Mucosa of gallbladder (tissue), 1 donor: ENCODE results near the gene NUMA1. TPM values are rescaled to one million over a fixed set of nuclear protein-coding genes. Genes with fewer than 3 reads are reported as not detected.
A peak's percentile ranks its signal among the peaks of the same experiment; 100 is the strongest.

Source experiments
- DNase-seq: peaks from one replicate; pipeline ENCODE4 v3.0.0-alpha.2; 2020; ENCODE audit warnings: low spot score
- total RNA-seq: library from RNA; stranded (reverse); gene quantifications from one replicate; pipeline ENCODE4 v1.2.1, GENCODE V29; 2021
- donor health status: DM: no; HTN: no; CAD: no.

Gene NUMA1
- total RNA-seq, 1 donor from 2014 or later, result 261 TPM

DNA sequence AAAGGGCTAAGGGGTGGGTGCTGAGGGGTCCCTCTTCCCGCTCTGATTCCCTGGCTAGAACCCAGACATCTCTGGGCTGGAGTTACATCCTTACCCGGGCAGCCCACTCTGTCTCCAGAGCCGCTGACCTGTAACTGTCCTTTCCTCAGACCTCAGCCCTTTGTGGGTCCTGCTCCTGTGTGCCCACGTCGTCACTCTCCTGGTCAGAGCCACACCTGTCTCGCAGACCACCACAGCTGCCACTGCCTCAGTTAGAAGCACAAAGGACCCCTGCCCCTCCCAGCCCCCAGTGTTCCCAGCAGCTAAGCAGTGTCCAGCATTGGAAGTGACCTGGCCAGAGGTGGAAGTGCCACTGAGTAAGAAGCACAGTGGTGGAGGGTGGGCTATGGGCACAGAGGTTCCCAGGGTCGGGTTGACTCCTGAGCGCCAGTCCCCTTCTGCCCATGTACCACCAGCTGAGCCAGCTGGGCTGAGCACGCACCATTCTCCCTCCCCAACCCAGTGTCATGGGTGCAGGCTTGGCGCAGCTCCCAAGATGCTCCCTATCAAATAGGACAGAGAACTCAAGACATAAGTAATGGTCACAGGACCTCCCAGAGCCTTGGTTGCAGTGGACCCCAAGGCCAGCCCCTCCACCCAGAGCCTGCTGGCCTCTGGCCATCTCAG is 80.0 kb downstream of the NUMA1 start:
- no peak for DNase-seq

DNA sequence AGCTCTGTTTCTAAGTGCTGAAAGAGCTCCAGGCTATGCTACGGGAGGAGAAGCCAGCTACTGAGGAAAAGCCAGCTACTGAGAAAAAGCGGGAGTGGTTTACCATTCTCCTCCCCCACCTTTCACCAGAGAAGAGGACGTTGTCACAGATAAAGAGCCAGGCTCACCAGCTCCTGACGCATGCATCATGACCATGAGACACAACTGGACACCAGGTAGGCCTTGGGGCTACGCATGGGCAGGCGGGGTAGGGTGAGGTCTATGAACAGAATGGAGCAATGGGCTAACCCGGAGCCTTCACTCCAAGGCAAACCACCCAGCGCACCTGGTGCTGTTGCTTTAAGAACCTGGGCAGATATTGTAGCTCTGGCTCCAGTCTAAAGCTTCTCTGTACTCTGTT is 80.5 kb downstream of the NUMA1 start:
- DNase-seq, result no peak

DNA sequence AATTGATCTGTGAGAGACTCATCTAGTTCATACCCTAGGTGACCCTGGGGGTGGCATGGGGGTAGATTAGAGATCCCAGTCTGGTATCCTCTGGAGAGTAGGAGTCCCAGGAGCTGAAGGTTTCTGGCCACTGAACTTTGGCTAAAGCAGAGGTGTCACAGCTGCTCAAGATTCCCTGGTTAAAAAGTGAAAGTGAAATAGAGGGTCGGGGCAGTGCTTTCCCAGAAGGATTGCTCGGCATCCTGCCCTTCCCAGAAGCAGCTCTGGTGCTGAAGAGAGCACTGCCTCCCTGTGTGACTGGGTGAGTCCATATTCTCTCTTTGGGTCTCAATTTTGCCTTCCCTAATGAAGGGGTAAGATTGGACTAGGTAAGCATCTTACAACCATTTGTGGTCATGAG is 81.0 kb downstream of the NUMA1 start:
- DNase-seq, result no peak

DNA sequence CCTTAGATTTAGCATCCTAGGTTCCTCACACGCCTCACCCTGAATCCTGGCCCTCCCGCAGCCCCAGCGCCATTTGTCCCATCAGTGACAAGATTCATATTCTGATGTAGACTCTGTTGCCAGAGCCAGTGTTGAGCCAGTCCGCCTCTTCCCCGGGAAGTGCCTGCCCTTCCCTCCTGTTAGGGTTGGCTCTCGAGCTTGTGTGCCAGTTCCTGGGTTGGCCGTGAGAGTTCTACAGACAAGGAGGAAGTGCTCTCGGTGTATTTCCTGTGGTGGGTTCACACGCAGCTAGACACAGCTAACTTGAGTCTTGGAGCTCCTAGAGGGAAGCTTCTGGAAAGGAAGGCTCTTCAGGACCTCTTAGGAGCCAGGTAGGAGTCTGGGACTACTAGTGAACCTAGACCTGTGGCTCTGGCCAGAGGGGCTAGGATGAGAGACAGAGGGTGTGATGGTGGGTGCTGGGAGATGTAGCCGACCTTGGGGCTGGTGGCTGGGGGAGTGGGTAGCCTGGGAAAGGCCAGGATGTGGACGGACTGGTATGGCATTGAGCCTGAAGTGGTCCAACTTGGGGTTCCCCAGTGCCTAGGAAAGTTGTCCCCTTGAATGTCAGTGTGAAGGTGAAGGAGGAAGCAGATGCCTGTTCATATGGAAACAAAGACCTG is 81.6 kb downstream of the NUMA1 start, which contains the start of gene IL18BP:
Gene IL18BP (plus strand): TSS at position 261 of the 662 bp plus-strand sequence. CDS start 1,076 bp downstream, outside the sequence.
- DNase-seq, result no peak

DNA sequence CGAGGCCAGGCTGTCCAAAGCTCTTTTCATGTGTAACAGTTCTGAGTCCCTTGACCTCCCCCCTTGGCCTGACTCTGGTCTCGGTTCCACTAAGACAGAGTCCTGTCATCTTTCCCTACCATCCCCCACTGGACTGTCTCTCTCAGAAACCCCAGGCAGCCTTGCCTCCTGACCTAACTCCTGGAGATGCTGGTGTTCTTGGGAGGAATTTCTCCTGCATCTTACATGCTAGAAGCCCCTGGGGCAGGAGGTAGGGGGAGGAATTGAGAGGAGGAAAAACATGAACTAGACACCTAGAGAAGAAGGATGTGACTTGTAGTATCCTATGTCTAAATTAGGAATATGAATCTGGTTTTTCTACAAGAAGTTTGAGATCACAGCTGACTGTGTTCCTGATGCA is 82.3 kb downstream of the NUMA1 start:
- DNase-seq, result no peak

DNA sequence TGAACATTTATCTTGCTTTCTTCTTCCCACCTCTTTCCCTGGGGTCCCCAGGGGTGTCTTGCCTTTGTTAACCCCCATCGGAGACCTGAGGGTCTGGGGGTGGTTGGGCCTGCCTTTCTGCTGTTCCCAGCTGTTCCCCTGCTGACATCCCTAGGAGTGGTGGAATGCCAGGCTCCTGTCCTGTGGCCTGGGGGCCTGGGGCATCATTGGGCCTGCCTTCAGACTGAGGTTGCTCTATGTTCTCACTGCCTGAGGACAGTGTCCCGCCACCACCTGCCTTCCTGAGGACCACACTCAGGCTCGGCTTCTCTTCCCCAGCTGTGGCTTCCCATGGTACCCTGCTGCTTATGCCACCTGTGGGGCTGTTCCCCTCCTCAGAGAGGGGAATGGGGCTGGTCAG is 82.7 kb downstream of the NUMA1 start:
- DNase-seq, result no peak

DNA sequence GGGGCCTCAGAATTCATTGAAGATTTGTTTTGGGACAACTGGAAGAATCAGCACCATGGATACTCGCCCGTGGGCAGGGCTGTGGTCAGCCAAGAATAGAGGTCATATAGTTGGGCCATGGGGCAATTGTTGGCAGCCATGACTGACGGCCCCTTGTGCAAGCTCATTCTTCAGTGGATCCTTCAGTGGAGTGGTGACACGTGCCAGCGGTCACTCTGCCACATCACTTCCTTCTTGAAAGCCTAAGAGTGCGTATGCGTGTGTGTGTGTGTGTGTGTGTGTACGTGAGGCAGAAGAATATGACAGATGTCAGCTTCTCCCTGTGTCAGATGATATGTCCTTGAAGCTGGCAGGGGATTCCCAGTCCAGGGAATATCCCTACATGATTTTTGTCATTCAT is 83.4 kb downstream of the NUMA1 start:
- DNase-seq, result no peak

DNA sequence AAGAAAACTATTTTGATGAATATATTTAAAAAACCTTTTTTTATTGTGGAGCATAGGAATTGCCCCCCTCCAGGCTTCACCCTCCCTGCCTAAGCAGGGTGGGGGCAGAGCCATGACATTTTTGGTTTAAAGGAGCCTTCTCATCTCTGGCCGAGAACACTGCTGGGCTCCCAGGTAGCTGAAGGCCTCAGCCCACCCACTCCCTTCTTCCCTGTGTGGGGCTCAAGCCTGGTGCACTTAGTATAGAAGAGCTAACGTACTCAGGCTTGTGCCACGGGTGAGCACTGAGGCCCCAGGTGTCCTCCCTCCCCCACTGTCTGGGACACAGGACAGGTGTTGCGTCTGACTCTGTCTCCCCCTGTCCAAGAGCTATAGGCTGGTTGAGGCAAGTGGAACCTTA is 83.8 kb downstream of the NUMA1 start:
- DNase-seq, result no peak

DNA sequence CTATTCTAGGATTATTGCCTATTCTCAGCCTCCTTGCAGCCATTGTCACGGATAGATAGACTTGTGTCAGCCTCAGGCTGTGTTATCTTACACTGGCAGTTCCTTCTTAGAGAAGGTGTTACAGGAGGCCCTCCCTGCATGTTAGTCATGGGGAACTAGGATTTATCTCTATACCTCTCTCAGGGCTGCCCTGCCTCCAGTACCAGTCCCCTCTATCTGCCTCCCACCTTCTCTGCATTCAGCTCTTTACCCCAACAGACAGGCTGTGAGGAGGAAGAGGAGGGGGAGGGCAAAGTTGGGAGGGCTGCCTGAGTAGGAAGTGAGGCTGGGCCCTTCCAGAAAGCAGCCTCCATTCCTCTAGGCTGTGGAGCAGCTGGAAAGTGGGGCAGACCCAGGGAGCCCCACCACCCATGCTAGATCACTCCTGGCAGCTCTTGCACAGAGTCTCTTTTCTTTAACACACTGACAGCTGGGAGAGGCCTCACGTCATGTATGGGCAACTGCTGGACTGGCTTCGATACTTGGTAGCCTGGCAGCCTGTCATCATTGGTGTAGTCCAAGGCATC is 84.5 kb downstream of the NUMA1 start:
- no peak for DNase-seq

DNA sequence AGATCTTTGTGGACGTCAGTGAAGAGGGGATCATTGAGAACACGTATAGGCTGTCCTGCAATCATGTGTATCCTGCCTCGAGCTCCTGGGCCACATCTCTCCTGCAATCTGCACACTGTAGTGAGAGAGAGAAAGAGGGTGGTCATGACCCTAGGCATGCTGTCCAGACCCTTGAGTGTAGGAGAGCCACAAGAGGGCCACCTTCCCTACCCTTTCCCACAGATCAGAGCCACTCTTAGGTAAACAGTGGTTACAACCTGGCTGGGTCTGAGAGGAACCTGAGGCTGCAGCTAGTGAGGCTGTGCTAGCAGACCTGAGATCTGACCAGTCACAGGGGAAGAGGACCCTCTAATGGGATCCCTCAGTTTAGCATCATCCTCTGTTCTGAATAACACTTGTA is 85.6 kb downstream of the NUMA1 start:
- no peak for DNase-seq

DNA sequence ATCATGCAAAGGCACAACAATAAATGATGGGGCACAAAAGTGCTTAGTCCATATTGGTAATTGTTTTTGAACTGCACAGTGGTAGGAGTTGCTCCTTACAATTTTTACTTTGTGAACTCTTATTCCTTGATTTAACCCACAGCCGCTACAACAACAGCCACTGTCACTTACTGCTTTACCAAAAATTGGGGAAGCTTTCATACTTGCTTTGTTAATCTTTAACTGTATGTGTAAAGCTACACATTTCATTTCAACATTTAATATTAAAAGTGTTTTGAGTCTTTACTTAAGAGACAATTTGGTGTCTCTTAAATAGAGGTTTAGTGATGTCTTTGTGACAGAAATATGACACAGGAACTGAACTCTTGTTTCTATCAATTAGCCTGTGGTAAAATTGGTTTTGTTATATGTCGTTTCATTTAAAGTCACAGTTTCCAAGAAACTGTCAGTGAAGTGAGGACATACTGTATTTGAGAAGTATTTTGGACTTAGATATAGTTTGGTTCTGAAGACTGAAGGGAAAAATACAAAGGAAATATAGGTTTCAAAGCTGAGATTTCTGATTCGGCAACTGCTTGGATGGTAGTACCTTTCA is 88.1 kb downstream of the NUMA1 start:
- no peak for DNase-seq

DNA sequence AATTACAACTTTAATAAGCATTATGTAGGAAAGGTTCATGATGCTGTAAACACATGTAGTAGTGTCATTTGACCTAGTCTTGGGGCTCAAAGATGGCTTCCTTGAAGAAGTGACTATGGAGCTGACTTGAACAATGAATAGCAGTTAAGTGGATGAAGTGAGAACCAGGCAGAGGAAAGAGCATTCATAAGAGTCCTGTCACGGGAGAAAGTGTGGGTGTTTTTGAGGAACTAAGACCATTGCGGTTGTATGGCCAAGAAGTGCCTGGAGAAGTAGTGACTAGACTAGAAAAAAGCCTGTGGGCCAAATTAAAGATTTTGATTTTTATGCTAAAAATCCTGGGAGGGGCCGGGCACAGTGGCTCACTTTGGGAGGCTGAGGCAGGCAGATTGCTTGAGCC is 88.8 kb downstream of the NUMA1 start:
- no peak for DNase-seq

DNA sequence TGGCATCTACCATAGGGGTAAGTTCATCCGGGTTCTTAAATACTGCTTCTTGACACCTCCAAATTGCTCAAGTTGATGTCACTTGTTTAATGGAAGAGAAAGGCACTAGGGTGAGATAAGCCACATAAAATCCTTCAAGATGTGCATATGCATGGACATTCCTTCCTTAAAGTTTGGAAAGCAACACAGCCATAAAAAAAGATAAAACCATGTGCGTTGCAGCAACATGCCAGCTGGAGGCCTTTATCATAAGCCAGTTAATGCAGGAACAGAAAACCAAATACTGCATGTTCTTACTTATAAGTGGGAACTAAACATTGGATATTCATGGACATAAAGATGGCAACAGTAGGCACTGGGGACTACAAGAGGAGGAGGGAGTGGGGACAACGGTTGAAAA is 89.6 kb downstream of the NUMA1 start:
- no peak for DNase-seq

DNA sequence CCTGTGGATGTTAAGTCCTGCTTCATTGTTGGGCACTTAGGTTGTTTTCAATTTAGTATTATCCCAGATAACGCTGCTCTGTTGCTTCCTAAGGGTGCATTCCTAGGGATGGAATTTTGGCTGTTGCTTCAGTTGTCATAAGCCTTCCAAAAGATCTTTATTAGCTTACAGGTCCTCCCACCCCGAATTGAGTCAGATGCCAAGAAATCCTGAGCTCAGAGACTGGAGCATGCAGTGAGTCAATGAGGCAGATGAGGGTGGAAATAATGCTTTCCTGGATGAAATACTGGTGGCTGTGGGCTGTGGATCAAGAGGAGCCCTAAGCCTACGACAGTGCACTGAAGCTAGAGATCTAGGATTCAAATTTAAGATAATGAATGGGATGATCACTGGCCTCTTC is 92.3 kb downstream of the NUMA1 start:
- no peak for DNase-seq

DNA sequence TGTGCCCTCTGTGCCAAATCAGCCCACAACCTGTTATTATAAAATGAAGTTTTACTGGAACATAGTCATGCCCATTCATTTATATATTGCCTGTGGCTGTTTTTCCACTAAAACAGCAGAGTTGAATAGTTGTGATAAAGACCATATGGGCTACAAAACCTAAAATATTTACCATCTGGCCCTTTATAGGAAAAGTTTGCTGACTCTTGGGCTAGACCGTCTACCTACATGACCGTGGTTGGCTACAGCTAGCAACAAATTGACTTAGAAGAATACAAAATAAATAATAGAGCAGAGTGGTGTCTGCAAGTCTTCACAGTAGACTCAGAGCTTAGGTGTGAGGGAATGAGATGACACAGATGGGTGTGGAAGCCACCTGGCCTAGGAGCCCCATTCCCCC is 92.8 kb downstream of the NUMA1 start:
- no peak for DNase-seq

DNA sequence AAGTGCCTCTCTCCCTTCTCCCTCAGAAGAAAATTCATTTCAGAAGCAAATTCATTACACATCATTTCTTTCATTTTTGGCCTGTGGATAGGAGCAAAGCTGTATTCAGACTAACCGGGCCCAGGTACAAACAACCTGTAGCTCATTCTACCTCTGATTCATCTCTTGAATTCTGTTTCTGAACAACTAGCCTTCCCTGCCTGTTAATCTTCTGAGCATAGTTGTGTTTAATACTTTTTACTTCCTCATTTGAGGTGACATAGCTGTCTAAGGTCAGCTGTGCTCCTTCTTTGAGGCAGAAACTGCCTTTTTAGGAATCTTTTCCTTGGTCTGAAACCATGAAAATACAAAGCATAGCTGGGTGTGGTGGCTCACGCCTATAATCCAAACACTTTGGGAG is 94.2 kb downstream of the NUMA1 start:
- no peak for DNase-seq

DNA sequence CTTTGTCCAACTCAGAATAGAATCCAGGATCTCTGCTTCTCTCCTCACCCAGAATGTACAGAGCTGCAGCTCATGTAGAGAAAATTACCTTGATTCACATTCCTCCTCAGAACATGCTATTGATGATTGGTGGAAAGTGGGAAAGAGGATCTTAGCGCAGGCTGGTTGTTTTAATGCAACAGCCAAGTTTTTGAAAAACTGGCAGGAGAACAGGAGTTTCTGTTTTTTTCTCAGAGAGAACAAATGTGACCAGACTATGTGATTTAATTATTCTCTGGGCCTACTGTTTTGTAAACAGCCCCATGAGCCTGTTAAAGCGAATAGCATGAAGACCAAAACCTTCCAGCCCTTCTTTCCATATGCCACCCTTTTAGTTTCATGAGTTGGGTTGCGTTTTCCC is 100.7 kb downstream of the NUMA1 start:
- no peak for DNase-seq

DNA sequence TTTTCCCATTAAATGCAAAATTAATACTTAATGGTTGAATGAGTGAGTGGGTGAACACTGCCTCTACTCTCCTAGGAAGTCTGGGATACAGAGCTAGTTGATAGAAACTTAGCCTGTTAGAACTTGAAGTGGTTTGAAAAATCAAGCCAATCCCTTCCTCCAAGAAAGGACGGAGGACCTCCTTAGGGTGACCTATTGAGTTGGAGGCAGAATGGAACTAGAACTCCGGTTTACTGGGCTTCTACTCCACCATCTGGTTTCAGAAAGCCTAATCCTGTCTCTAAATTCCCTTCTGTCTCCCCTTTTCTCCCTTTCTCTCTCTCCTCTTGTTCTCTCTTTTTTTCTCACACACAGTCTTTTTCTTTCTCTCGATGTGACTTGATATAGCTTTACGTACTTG is 101.2 kb downstream of the NUMA1 start:
- no peak for DNase-seq

DNA sequence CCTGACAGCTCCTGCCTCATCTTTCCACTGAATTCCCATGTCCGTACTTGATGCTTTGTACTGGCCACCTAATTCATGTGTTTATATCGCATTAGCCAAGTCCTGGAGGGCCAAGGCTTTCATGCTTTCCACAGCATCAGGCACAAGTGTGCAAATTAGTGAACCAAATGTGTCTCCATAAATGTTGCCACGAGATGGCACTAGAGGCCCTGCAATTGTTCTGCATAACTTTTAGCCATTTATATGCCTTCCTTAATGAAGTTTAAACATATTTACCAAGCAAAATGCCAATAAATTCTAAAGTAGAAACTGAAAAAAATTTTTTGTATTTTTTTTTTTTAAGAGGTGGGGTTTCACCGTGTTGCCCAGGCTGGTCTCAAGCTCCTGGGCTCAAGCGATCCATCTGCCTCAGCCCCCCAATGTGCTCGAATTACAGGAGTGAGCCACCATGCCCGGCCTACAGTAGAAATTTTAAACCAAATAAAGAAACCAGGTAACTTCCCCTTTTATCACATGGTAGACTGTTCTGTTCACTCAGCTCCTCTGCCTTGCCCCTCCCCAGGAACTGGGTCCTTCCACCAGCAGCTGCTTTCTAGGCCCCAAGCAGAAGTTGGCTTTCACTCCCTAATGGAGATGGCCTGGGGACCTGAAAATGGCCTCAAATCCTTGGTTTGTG is 102.5 kb downstream of the NUMA1 start:
- peak; percentile 68 for DNase-seq

DNA sequence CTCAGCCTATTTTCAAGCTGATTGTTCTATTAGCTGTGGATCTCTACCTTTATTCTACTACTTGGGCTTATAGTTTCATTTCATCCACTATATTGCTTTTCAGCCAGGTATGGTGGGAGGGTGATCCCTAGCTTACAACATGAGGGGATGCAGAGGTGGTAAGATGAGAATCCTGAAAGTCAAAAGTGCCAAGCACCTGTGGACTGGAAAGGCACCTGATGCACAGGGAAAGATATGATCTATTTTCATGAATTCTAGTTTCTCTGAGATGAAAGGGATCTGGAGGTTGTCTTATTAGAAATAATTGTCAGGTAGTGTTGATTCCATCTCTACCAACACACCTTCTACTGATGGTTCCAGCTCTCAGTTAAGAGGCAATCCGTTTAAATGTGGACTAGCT is 103.3 kb downstream of the NUMA1 start:
- DNase-seq, result no peak

DNA sequence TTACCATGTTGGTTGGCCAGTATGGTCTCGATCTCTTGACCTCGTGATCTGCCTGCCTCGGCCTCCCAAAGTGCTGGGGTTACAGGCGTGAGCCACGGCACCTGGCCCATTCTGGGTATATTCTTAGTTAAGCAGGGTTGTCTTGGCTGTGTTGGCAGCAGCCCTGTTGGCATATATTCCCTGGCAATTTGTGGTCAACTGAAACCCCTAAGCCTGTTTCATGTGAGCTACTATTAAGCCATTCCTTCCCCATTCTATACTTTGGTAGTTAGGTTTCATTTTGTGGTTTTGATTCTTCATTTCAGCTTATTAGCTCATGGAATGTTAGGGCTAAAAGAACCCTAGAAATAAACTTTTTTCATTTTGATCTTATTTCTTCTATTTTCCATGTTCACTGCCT is 103.8 kb downstream of the NUMA1 start:
- no peak for DNase-seq

DNA sequence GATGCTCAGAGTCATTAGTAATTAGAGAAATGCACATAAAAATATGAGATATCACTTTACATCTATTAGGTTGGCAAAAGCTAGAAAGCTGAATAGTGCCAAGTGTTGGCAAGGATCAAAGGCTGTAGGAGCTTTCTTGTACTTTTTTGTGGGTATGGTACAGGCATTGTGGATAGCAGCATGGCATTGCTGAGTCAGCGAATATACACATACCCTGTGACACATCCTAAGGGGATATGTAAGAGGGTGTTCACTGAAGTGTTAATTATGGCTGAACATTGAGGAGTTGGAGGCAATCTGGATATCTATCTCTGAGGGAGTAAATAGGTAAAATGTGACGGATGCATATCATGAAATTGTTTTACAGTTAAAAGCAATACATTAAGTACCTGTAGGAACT is 108.7 kb downstream of the NUMA1 start:
- no peak for DNase-seq

DNA sequence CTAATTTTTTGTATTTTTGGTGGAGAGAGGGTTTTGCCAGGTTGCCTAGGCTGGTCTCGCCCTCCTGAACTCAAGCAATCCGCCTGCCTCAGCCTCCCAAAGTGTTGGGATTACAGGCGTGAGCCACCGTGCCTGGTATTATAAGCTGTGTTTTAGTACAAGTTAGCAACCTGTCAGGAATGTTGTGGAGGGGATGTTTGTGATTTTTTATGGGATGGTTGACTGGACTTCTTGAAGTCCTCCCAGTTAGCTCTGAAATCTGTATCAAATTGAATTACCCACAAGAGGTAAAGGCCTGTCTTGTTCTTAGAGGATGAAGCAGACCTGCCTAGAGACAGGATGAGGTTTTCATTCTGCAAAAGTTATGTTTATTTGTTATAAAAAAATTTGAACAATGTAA is 115.7 kb downstream of the NUMA1 start:
- no peak for DNase-seq
